ENCODE results near the gene GARIN5A.

- TF ChIP-seq CTCF (optimal IDR thresholded peaks at IDR 0.05 in 1 of 3, IDR thresholded peaks at IDR 0.05 in 1 of 3, conservative IDR thresholded peaks at IDR 0.05 in 1 of 3; ENCODE audit: extremely low read depth in 1 of 3, insufficient read depth in 2 of 3, low read length in 3 of 3) = peak in 1 of 3 experiments; percentile 2
- TF ChIP-seq EZH2 (IDR thresholded peaks at IDR 0.05; ENCODE audit: low read length) = no peak
Observed at GRCh38 chr19:50460161-50460765, 16.4 kb downstream of the GARIN5A start.
